Endometrial microvascular endothelial cells (primary cell): Measurements from ENCODE around the gene IL16. TPM values are rescaled to one million over a fixed set of nuclear protein-coding genes. Genes with fewer than 3 reads are reported as not detected.
"Not testable (repeated sequence)": the region's sequence is repeated elsewhere in the genome, so short reads cannot be mapped to it uniquely, and the experiment has no call there.

ENCODE experiments used
- in situ Hi-C: cut with HindIII; loops from 2 replicates; pipeline ENCODE4 v1.10.0; 2017; ENCODE audit warnings: low sequenced_read_pairs, low pct_unique_long_range_greater_than_20kb; ENCODE audit errors: inconsistent ontology term
- total RNA-seq: library from RNA; depleted of rRNA; stranded (reverse); fragments of >200 nt; gene quantifications from one replicate; pipeline ENCODE4 v1.2.3, GENCODE V29; 2015; ENCODE audit errors: inconsistent ontology term

Gene IL16
- total RNA-seq, 1 donor from 2014 or later = not detected

DNA sequence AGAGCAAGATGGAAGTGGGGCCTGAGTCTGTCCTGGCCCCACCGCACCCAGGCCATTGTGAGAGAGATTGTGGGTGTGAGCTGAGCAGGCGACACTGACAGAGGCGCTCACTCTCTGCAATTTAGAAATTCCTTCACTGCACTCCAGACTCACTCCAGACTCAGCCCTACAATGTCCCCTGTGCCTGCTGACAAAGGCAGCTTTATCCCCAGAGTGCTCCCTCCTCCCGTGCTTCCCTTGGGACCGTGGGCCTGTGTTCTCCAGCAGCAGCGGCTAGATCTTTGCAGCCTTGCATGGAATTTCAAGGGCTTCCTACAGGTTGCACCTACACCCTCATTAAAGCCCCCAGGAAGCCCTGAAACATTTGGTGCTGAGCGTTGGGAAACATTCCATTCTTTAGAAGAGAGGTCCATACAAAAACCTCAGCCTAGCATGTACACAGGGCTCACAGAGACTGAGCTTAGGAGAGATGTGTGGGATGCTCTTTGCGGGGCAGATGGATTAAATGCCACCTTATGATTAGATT is 1.3 kb upstream of the IL16 start:
- in situ Hi-C loops = no loop called here

DNA sequence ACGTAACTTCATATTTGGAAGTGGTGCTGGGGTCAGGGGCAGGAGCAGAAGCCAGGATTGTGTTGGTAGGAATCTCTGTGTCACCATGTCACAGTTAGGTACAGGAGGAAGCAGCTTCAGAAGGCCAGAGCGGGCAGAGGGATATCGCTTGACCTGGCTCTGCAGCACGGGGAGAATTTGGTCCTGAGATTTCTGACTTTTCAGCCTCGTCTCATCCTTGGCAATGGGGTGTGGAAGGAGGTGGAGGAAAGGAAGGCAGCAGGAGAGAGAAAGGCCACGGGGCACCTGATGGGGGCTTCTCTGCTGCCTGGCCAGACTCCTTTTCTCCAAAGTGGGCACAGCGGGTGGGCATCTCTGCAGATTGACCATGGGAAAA is 564 bp downstream of the IL16 start:
- in situ Hi-C loops = no loop called here

DNA sequence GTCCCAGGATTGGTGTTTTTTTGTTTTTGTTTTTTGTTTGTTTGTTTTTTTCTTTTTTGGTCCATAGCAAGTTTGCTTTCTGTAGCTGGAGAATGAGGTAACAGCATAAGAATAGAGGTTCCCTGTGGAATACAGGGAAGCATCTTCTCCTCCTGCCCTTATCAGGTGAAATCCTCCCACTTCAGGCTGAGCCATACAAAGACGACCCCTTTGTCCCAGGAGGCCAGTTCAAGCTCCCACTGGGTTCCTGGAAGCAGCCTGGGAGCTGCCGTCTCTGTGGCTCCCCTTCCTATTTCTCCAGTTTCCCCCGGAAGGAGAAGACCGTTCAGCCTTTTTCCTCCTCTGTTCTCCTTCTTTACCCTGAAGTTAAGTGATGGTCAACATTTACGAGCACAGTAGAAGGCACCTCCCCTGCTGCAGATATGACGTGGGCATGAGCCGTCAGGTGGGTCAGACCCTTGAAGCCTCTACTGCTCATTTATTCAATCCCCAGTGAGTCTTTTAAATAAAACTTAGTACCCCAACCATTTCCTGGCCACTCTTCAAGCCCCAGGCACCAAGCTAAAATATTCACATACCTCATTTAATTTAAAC is 1.1 kb downstream of the IL16 start:
- in situ Hi-C loops = no loop called here

DNA sequence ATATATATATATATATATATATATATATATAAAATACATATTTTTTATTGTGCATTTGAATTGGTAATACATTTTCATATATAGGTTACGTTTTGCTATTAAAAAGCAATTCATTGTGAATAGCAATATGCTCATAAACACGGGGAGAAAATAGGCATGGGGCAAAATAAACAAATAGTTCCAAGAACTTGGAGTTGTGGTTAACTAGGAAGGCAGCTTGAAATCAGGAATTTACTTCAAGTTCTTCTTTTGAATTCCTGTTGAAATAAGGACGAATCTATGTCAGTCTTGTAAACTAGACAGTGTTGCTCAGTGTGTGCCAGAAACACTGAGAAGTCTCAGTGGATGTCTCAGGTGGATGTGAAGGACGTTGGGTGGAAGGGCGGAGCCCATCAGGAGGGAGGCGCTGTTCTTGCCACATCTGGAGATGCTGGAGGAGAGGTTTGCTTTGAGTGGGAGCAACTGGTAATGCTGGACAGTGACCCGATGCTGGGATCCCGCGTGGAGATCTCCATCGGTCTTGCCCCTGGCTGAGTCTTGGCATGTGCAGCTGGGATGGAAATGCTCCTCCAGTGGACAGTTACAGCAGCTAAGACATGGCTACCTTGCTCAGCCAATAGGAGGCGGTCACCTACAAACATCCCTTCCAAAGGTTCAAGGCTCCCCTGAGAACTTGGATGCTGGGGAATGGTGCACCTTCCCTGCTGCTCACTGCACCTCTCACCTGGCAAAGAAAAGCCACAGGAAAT is 2.5 kb downstream of the IL16 start:
- in situ Hi-C loops = no loop called here

DNA sequence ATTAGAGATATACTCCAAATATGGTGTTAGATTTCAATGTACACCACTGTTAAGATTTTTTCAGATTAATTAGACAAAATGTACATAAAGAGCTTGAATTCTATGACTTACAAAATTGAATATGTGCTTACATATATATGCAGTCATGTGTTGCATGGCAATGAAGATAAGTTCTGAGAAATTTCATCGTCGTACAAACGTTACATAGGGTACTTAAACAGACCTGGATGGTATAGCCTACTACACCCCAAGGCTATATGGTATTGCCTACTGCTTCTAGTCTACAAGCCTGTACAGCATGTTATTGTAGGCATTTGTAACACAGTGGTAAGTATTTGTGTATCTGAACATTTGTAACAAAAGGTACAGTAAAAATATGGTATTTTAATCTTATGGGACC is 9.3 kb downstream of the IL16 start:
- in situ Hi-C loops = no loop called here

DNA sequence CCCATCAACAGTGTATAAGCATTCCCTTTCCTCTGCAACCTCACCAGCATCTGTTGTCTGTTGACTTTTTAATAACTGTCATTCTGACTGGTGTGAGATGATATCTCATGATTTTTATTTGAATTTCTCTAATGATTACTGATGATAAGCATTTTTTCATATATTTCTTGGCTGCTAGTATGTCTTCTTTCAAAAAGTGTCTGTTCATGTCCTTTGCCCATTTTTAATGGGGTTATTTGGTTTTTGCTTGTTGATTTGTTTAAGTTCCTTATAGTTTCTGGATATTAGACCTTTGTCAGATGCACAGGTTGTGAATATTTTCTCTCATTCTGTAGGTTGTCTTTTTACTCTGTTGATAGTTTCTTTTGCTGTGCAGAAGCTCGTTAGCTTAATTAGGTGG is 11.3 kb downstream of the IL16 start:
- in situ Hi-C loops = not testable (repeated sequence)

DNA sequence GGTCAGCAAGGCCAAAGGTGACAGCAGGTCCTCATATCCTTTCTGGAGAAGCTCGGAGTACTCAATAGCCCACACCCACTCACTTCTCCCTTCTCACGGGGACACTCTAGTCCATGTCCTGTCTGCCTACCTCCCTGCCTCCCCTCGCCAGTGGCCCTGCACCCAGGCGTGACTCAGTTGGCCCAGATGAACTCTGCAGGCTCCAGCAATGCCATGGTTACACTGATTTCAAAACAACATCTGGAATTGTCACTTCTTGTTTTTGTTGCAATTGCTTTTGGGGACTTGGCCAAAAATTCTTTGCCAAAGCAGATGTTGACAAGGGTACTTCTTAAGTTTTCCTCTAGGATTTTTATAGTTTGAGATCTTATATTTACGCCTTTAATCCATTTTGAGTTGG is 13.0 kb downstream of the IL16 start:
- in situ Hi-C loops = no loop called here

DNA sequence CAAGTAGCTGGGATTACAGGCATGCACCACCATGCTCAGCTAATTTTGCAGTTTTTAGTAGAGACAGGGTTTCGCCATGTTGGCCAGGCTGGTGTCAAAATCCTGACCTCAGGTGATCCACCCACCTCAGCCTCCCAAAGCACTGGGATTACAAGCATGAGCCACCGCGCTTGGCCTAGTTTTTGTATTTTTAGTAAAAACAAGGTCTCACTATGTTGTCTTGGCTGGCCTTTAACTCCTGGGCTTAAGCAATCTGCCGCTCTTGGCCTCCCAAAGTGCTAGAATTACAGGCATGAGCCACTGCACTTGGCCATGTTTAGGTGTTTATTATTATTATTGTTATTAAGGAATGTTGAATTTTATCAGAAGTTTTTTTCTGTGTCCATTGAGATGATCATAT is 14.7 kb downstream of the IL16 start:
- in situ Hi-C loops = no loop called here

DNA sequence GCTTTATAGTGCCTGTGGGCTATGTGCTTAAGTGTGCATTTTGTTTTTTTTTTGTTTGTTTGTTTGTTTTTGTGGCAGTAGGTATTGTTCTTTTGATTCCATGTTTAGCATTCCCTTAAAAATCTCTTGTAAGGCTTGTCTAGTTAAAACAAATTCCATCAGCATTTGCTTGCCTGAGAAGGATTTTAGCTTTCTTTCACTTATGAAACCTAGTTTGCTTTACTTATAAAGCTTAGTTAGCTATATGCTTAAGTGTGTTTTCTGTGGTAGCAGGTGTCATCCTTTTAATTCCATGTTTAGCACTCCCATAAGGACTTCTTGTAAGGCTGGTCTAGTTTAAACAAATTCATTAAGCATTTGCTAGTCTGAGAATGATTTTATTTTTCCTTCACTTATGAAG is 17.3 kb downstream of the IL16 start:
- in situ Hi-C loops = no loop called here

DNA sequence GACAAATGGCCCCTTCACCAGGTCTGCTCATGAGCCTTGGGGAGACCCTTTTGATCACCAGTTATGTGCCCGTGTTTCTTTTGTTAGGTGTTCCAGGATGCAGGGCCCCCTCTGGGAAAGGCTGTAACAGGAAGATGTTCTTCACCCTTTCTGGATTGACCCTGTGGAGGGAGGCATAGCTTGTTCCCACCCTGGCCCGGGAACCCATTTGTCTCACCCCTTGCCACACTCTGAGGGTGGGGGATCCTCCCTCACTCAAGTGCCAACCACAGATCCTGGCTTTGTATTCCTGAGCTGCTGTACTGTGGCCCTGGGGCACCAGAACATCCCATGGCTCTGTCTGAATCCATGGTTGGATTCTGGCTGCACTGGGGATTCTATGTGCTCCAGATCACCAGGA is 18.9 kb downstream of the IL16 start:
- in situ Hi-C loops = no loop called here

DNA sequence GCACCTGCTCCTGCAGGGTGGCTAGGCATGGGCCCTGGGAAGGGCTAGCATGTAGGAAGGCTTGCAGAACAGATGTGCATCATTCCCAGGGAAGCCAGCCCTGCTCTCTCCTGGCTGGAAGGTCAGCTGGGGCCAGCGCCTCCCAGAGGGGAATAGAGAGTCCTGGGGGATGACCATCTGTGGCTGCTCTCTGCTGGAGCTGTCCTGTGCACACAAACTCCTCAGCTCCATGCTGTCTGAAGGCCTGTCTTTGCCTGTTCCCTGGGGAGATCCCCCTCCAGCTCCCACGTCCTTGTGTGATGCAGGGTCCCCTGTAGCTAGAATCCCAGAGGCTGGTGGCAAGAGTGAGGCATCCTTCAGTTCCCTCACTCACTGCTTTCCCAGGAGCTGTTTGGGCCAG is 19.3 kb downstream of the IL16 start:
- in situ Hi-C loops = no loop called here

DNA sequence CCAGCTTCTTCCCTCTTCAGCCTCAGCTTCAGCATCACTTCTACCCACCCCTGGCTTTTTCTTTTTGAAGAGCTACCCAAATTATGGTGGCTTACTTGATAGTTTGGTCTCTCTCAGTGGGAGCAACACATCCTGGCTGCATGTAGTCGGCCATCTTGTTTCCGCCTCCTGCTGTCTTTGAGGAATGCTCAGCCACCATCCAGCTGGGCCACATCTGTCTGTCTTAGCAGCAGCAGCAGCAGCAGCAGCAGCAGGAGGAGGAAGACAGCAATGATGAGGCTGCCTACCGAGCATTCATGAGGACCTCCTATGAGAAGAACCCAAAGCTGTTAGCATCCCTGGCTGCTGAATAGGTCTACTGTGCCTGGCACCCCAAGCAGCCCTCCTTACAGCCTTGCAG is 19.7 kb downstream of the IL16 start:
- in situ Hi-C loops = no loop called here

DNA sequence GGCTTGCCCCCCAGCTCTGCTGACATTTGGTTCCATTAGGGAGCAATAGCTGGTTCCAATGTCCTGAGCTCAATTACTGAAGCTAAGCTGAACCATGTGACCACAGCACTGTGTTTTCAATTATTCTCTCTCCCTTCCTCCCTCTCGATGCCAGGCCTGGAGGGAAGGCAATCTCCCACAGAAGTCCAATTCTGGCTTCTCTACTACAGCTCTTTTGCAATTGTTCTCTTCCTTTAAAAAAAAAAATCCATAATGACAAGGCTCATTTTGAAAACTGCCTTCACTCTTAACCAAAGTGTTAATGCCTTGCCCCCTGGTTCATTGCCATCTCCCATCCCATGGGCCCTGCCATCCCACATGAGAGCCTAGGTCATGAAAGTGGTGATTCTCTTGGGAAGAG is 24.8 kb downstream of the IL16 start:
- in situ Hi-C loops = no loop called here

DNA sequence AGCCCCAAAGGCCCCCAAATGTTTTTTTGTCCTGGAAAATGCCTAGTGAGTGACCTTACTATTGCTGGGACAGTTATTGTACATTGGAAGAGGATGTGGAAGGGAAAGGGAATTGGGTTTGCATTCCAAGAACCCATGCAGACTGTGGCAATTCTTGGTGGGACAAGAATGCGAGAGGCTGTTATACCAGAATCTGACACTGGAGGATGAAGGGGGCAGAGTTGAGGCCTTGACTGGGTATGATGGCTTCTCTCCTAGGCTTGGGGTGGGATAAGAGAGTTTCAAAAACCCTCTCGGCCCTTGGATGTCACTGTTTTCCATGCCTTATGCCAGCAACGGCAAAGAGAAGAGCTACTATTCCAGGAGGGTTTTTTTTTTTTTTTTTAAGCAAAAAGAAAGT is 25.3 kb downstream of the IL16 start:
- in situ Hi-C loops = no loop called here

DNA sequence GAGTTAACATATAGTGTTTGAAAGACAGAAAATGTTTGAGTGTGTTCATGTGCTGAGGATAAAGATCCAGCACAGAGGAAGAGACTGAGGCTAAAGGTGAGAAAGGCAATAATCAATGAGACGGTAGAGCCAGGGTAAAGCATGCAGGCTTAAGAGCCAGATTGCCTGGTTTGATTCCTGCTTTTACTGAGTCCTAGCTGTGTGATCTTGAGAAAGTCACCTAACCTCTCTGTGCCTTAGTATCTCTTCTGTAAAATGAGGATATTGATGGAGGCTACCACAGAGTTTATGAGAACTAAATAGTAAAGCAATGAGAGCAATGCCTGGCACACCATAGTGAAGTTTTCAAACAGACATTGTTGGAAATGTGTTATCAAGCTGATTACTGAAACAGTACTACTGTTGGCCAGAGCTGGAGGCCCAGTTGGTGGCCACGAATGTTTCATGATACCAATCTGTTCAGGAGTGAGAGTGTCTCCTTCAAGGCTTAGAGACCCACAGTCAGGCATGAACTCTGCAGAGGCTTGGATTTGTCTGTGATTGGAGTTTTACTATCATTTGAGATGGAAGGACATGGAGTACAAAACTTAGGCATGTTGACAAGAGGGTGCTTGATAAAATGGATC is 26.8 kb downstream of the IL16 start:
- in situ Hi-C loops = no loop called here

DNA sequence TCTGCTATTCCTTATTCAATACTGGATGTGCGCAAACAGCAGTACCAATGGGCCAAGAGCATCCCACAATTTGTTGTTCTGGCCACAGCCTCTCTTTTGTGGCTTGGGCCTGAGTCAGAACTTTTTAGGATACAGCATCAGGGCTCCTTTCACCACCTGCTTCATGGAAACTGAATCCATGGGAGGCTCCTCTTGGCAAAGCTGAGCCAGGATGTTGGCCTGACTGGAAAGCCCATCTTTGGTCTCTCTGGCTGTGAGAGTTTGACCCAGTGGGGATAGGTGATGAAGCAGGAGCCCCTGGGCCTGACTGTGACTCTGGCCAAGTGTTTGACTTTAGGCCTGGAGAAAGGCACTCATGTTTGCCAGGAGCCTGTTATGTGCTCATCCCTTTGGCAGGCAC is 27.6 kb downstream of the IL16 start:
- in situ Hi-C loops = no loop called here

DNA sequence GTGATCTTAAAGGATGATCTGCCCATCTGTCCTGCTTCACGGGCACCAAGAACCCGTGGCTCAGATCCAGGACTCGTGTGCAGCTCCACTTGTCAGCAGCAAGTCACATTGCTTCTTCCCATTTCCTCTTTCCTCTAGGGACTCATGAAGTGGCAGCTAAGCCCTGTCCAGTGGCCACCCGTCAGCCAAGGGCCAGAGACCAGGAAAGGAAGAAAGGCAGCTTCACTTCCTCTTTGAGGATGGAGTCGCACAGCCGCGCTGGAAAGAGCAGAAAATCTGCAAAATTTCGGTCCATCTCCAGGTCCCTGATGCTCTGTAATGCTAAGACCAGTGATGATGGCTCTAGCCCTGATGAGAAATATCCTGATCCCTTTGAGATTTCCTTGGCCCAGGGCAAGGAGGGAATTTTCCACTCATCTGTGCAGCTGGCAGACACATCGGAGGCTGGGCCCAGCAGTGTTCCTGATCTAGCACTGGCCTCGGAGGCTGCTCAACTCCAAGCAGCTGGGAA is 28.5 kb downstream of the IL16 start:
- in situ Hi-C loops = no loop called here

DNA sequence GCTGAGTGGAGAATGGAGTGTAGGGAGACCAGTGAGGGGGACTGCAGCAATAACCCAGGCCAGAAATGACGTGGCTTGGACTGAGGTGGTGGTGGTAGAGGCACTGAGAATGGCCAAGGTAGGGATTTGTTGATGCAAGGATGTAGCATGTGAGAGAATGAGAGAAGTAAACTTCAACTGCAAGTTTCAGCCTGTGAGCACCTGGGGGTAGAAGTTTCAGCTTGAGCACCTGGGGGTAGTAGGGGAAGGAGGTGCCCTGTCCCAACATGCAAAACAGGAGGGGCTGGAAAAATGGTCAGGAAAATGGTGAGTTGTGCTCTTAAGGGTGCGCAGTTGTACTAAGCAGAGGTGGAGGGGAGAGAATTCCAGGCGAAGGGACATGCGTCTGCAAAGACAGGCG is 31.0 kb downstream of the IL16 start:
- in situ Hi-C loops = no loop called here

DNA sequence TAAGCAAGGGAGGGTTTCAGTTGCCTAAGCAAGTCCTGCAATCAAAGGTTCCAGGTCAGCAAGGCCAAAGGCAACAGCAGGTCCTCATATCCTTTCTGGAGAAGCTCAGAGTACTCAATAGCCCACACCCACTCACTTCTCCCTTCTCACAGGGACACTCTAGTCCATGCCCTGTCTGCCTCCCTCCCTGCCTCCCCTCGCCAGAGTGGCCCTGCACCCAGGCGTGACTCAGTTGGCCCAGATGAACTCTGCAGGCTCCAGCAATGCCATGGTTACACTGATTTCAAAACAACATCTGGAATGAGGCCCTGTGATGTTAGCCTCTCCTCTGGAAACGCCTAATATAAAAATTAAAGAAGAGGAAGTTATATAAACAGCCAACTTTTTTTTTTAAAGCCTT is 32.9 kb downstream of the IL16 start:
- in situ Hi-C loops = no loop called here
